Vagina (tissue), 2 donors: ENCODE data around the gene DPF1. TPM values are rescaled to one million over a fixed set of nuclear protein-coding genes. Genes with fewer than 3 reads are reported as not detected.

Experiments used
- DNase-seq, 2 donors: peaks; one replicate each; pipeline ENCODE4 v3.0.0-alpha.2; 2017; ENCODE audit errors: extremely low spot score in 2 of 2
- H3K27ac ChIP-seq: fragments of 200-600 bp; sonication (generic); one replicate; pipeline ENCODE4 v1.5.1; 2019
- H3K27me3 ChIP-seq: fragments of 200-600 bp; sonication (generic); one replicate; pipeline ENCODE4 v1.5.1; 2019
- H3K36me3 ChIP-seq, 2 donors: fragments of 200-600 bp; sonication (generic); one replicate each; pipeline ENCODE4 v1.5.1; 2017 to 2019
- H3K4me1 ChIP-seq: fragments of 200-600 bp; sonication (generic); one replicate; pipeline ENCODE4 v1.5.1; 2019
- H3K4me3 ChIP-seq, 2 donors: fragments of 200-600 bp; sonication (generic); 1 replicate in 1 of 2; 2 replicates in 1 of 2; pipeline ENCODE4 v1.5.1; 2016 to 2019
- H3K9me3 ChIP-seq: fragments of 200-600 bp; sonication (generic); one replicate; pipeline ENCODE4 v1.5.1; 2019
- CTCF ChIP-seq, 3 experiments: fragments of 450-650 bp in 2 of 3; fragments of 200-600 bp in 1 of 3; sonication (generic) in 1 of 3; IDR thresholded peaks; one replicate each; pipeline ENCODE4 v1.5.1; 2017 to 2019; ENCODE audit warnings: antibody characterized with exemption in 3 of 3, mild to moderate bottlenecking in 2 of 3, moderate library complexity in 2 of 3
- POLR2A ChIP-seq, 2 donors: fragments of 450-650 bp; IDR thresholded peaks; one replicate each; pipeline ENCODE4 v1.6.1; 2017; ENCODE audit warnings: antibody characterized with exemption in 2 of 2, mild to moderate bottlenecking in 2 of 2, moderate library complexity in 2 of 2
- POLR2AphosphoS5 ChIP-seq, 2 donors: sonication (generic); formaldehyde crosslinking; IDR thresholded peaks; one replicate each; pipeline ENCODE4 v1.9.0; 2017; ENCODE audit warnings: antibody characterized with exemption in 2 of 2, mild to moderate bottlenecking in 2 of 2, low read depth in 1 of 2; ENCODE audit not compliant: insufficient read depth in 1 of 2
- intact Hi-C: fragments of 100-400 bp; cut with DNase I; formaldehyde crosslinking; loops from one replicate; pipeline ENCODE4 v1.15.1; 2023
- total RNA-seq: library from RNA; depleted of rRNA; stranded (reverse); fragments of >200 nt; gene quantifications from one replicate; pipeline ENCODE4 v1.2.3, GENCODE V29; 2016

The DPF1 gene
- total RNA-seq, 1 donor from 2014 or later = not detected

GRCh38 chr19:38207543-38207942 is 16.5 kb downstream of the DPF1 start:
- intact Hi-C loops = no loop called here
- no peak overlapping the region for H3K27ac ChIP-seq
- H3K36me3 ChIP-seq = peaks cover 0 to 10% of the 10 kb centered on the region in 2 donors
- DNase-seq = no peak
- no peak overlapping the region for H3K4me3 ChIP-seq
- peaks cover 5% of the 10 kb centered on the region for H3K27me3 ChIP-seq
- no peaks in the 10 kb centered on the region for H3K9me3 ChIP-seq
- TF ChIP-seq CTCF (IDR thresholded peaks at IDR 0.05) = no peak
- TF ChIP-seq POLR2AphosphoS5 (IDR thresholded peaks at IDR 0.05; ENCODE audit: insufficient read depth in 1 of 2, low read depth in 1 of 2) = no peak
- TF ChIP-seq POLR2A (IDR thresholded peaks at IDR 0.05) = no peak
- H3K4me1 ChIP-seq = peaks cover 29% of the 10 kb centered on the region

GRCh38 chr19:38206928-38207327 is 17.1 kb downstream of the DPF1 start:
- Histone ChIP-seq H3K27ac (no peak overlapping the region), H3K4me3 (no peak overlapping the region), H3K27me3 (peaks cover 5% of the 10 kb centered on the region), H3K36me3 (peaks cover 0 to 16% of the 10 kb centered on the region in 2 donors), H3K4me1 (peaks cover 29% of the 10 kb centered on the region), H3K9me3 (no peaks in the 10 kb centered on the region)
- TF ChIP-seq CTCF (IDR thresholded peaks at IDR 0.05) = no peak
- TF ChIP-seq POLR2AphosphoS5 (IDR thresholded peaks at IDR 0.05; ENCODE audit: insufficient read depth in 1 of 2, low read depth in 1 of 2) = no peak
- no peak for TF ChIP-seq POLR2A (IDR thresholded peaks at IDR 0.05)
- intact Hi-C loops = no loop called here
- no peak for DNase-seq

GRCh38 chr19:38206006-38206745 is 17.8 kb downstream of the DPF1 start:
- intact Hi-C loops = no loop called here
- no peak overlapping the region for H3K27ac ChIP-seq
- H3K4me3 ChIP-seq = no peak overlapping the region
- H3K27me3 ChIP-seq = peaks cover 5% of the 10 kb centered on the region
- peaks cover 0 to 23% of the 10 kb centered on the region in 2 donors for H3K36me3 ChIP-seq
- peaks cover 25% of the 10 kb centered on the region for H3K4me1 ChIP-seq
- TF ChIP-seq POLR2AphosphoS5 (IDR thresholded peaks at IDR 0.05; ENCODE audit: insufficient read depth in 1 of 2, low read depth in 1 of 2) (no peak), CTCF (IDR thresholded peaks at IDR 0.05) (no peak), POLR2A (IDR thresholded peaks at IDR 0.05) (no peak)
- no peak for DNase-seq
- H3K9me3 ChIP-seq = no peaks in the 10 kb centered on the region

- Histone ChIP-seq H3K27me3 (no peaks in the 10 kb centered on the region), H3K36me3 (peaks cover 0 to 23% of the 10 kb centered on the region in 2 donors), H3K4me1 (peaks cover 11% of the 10 kb centered on the region), H3K27ac (no peak overlapping the region), H3K9me3 (no peaks in the 10 kb centered on the region), H3K4me3 (no peak overlapping the region)
- TF ChIP-seq CTCF (IDR thresholded peaks at IDR 0.05) (no peak), POLR2A (IDR thresholded peaks at IDR 0.05) (no peak), POLR2AphosphoS5 (IDR thresholded peaks at IDR 0.05; ENCODE audit: insufficient read depth in 1 of 2, low read depth in 1 of 2) (no peak)
- intact Hi-C loops = no loop called here
- DNase-seq = no peak
Observed at GRCh38 chr19:38204728-38205127, 19.3 kb downstream of the DPF1 start.

- no peak overlapping the region for H3K4me3 ChIP-seq
- H3K36me3 ChIP-seq = peaks cover 0 to 23% of the 10 kb centered on the region in 2 donors
- H3K9me3 ChIP-seq = no peaks in the 10 kb centered on the region
- H3K27ac ChIP-seq = no peak overlapping the region
- no peaks in the 10 kb centered on the region for H3K27me3 ChIP-seq
- DNase-seq = no peak
- no peak for TF ChIP-seq POLR2A (IDR thresholded peaks at IDR 0.05)
- no peak for TF ChIP-seq POLR2AphosphoS5 (IDR thresholded peaks at IDR 0.05; ENCODE audit: insufficient read depth in 1 of 2, low read depth in 1 of 2)
- H3K4me1 ChIP-seq = peaks cover 4% of the 10 kb centered on the region
- intact Hi-C loops = no loop called here
Observed at GRCh38 chr19:38204096-38204495, 19.9 kb downstream of the DPF1 start.
